HEK293T (cell line): ENCODE data around the gene ACAN.

Source experiments
- CTCF ChIA-PET: fragments of 350-600 bp; formaldehyde crosslinking; extraction: SDS; loops from one replicate; lab custom pipeline; 2021; ENCODE audit warnings: antibody characterized with exemption, inconsistent platforms; lab: Yijun Ruan, JAX
- POLR2A ChIA-PET: fragments of 350-600 bp; formaldehyde crosslinking; extraction: SDS; loops from one replicate; lab custom pipeline; 2020; ENCODE audit warnings: antibody characterized with exemption, inconsistent platforms; lab: Yijun Ruan, JAX
- DNase-seq: peaks from one replicate; pipeline ENCODE4 v3.0.0; 2012; ENCODE audit warnings: mixed read lengths; ENCODE audit errors: extremely low spot score
- ARNT ChIP-seq: fragments of 450-650 bp; IDR thresholded peaks from 2 replicates; pipeline ENCODE4 v1.6.1; 2017; ENCODE audit warnings: mild to moderate bottlenecking
- BHLHE40 ChIP-seq: fragments of 450-650 bp; IDR thresholded peaks from 2 replicates; pipeline ENCODE4 v1.6.1; 2016; ENCODE audit warnings: mild to moderate bottlenecking, moderate library complexity, borderline replicate concordance
- CTBP1 ChIP-seq: fragments of 450-650 bp; IDR thresholded peaks from 2 replicates; pipeline ENCODE4 v1.6.1; 2016; ENCODE audit warnings: borderline replicate concordance
- ELF4 ChIP-seq: fragments of 450-650 bp; IDR thresholded peaks from 2 replicates; pipeline ENCODE4 v1.6.1; 2017; ENCODE audit warnings: antibody characterized with exemption
- FOXA1 ChIP-seq: fragments of 450-650 bp; IDR thresholded peaks from 2 replicates; pipeline ENCODE4 v1.6.1; 2016; ENCODE audit warnings: mild to moderate bottlenecking
- FOXK2 ChIP-seq: fragments of 450-650 bp; IDR thresholded peaks from 2 replicates; pipeline ENCODE4 v1.6.1; 2016; ENCODE audit warnings: mild to moderate bottlenecking
- FOXM1 ChIP-seq: fragments of 450-650 bp; IDR thresholded peaks from 2 replicates; pipeline ENCODE4 v1.6.1; 2017; ENCODE audit warnings: mild to moderate bottlenecking, borderline replicate concordance
- HDGF ChIP-seq: fragments of 450-650 bp; IDR thresholded peaks from 2 replicates; pipeline ENCODE4 v1.6.1; 2017; ENCODE audit warnings: antibody characterized with exemption, borderline replicate concordance
- L3MBTL2 ChIP-seq: fragments of 450-650 bp; conservative IDR thresholded peaks from 2 replicates; pipeline ENCODE4 v1.6.1; 2016; ENCODE audit warnings: mild to moderate bottlenecking
- LEF1 ChIP-seq: fragments of 450-650 bp; IDR thresholded peaks from 2 replicates; pipeline ENCODE4 v1.6.1; 2017; ENCODE audit warnings: mild to moderate bottlenecking, borderline replicate concordance
- PKNOX1 ChIP-seq: fragments of 450-650 bp; IDR thresholded peaks from 2 replicates; pipeline ENCODE4 v1.6.1; 2016
- SP1 ChIP-seq: fragments of 450-650 bp; IDR thresholded peaks from 2 replicates; pipeline ENCODE4 v1.6.1; 2017
- SUZ12 ChIP-seq: fragments of 450-650 bp; IDR thresholded peaks from 2 replicates; pipeline ENCODE4 v1.6.1; 2016; ENCODE audit warnings: mild to moderate bottlenecking
- TARDBP ChIP-seq: fragments of 450-650 bp; IDR thresholded peaks from 2 replicates; pipeline ENCODE4 v1.6.1; 2016
- ZNF384 ChIP-seq: fragments of 450-650 bp; IDR thresholded peaks from 2 replicates; pipeline ENCODE4 v1.6.1; 2016

ACAN gene

DNA sequence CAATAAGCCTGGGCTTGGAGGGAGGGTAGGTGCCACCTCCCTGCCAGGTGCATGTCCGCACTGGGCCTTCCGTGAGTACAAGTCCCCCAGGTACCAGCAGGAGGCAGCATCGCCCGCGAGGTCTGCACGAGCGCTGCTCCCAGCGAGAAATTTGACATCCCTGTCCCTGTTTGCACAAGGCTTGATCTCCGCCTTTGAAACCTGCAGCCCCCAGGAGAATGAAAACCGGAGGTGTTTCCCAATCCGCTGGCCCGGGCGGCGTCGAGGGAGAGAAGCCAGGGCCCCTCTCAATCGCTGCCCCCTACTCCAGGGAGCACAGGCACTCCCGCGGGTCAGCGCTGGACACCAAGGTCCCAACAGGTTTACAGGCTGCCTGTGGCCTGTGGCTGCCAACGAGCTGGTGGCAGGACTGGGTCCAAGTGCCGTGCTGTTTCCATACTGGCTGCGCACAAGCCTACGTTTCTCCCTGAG, 91.1 kb downstream of the ACAN start:
- DNase-seq, result peak; percentile 87
- peak; percentile 71; the same call in 1 of the 2 replicates for TF ChIP-seq L3MBTL2
- TF ChIP-seq ZNF384, result no peak
- ChIA-PET CTCF (interaction anchor here (2.0 to 2.1 kb wide), 2 partner anchors 11 to 16 kb away, joined by 6 to 10 read pairs; no protein-coding TSS in a partner anchor), POLR2A (no interaction called here)

DNA sequence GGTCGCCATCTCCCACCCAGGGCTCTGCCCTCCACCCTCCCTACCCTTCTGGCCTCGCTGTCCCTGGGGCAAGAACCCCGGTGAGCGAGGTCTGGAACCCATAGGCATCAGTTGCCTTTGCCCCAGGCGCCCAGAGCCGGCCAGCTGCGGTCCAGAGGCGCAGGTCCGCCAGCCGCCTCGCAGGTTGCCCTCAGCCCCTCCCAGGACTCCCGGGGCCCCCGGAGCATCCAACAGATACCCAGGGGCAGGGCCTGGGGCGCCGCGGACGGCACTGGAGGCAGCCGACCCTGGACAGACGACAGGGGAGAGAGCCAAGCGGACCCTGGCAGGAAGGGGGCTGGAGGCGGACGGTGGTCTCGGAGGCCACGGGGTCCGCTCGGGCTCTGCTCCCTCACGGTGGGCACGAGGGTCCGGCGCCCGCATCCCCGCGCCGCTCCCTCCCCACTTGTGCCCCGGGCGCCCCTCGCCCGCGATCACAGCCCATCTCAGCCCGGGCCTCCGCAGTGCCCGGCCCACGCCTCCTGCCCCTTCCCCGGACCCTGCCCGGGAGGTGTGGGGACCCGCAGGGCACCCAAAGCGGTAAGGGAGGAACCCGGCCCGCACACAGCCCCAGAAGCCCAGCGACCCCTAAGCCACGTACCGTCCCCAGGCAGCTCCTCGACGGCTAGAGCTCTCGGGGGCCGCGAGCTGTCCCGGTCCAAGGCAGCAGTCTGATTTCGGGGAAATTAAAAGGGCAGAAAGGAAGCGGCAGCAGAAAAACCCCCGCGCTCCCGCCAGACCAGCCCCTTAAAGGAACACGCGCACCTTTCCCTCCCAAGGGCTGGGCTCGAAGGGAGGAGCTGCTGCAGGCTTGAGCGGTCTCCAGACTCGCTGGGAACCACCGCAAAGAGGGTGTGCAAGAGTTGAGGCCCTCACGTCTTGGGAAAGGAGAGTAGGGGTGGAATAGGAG, 91.9 kb downstream of the ACAN start, which contains the start of gene HAPLN3:
TSS of gene HAPLN3 (minus strand) at position 726 of the 949 bp plus-strand sequence. CDS start 8,246 bp downstream, outside the sequence.
- peak; percentile 67 for DNase-seq
- POLR2A ChIA-PET, result interaction anchor here (1.9 kb wide), 1 partner anchor 17 kb away, joined by 9 read pairs; no protein-coding TSS in a partner anchor
- CTCF ChIA-PET, result interaction anchor here (0.5 to 2.1 kb wide), 3 partner anchors 10 to 21 kb away, joined by 3 to 10 read pairs (median 6); no protein-coding TSS in a partner anchor

GRCh38 chr15:88896333-88897033, 93.2 kb downstream of the ACAN start:
- DNase-seq, result no peak
- TF ChIP-seq PKNOX1 (no peak), FOXM1 (no peak), BHLHE40 (no peak), FOXA1 (no peak)
- POLR2A ChIA-PET, result interaction anchor here (1.9 kb wide), 1 partner anchor 15 kb away, joined by 9 read pairs; no protein-coding TSS in a partner anchor
- CTCF ChIA-PET, result interaction anchor here (2.1 kb wide), 1 partner anchor 9 kb away, joined by 10 read pairs; no protein-coding TSS in a partner anchor

More for the DNA sequence above, 91.9 kb downstream of the ACAN start, which contains the start of gene HAPLN3:
- no peak for TF ChIP-seq TARDBP
- peak; percentile 75 for TF ChIP-seq L3MBTL2

DNA sequence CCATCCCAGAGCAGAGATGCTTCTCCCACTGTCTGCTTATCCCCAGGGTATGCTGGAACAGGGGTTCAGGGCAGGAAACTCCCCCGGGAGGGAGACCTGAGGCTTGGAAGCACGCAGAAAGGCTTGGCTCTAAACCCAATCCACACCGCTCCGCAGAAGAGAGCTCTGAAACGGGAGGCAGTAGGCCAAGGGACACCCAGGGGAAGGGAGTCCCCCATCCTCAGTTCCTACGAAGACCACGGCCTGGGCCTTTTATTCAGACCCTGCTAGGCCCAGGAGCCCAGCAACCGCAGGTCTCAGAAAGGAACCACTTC, 93.9 kb downstream of the ACAN start:
- CTCF ChIA-PET, result interaction anchor here (0.6 to 1.5 kb wide), 3 partner anchors 13 to 125 kb away, joined by 3 to 6 read pairs (median 4); no protein-coding TSS in a partner anchor
- no peak for TF ChIP-seq CTBP1
- no peak for TF ChIP-seq LEF1
- no peak for TF ChIP-seq SP1
- TF ChIP-seq FOXK2, result no peak
- no peak for TF ChIP-seq PKNOX1
- TF ChIP-seq ZNF384, result no peak
- no peak for TF ChIP-seq ARNT
- no peak for TF ChIP-seq FOXA1
- no peak for TF ChIP-seq ELF4
- no peak for TF ChIP-seq L3MBTL2
- no peak for TF ChIP-seq TARDBP
- TF ChIP-seq SUZ12, result no peak
- POLR2A ChIA-PET, result interaction anchor here (1.9 kb wide), 1 partner anchor 15 kb away, joined by 9 read pairs; no protein-coding TSS in a partner anchor
- no peak for DNase-seq

GRCh38 chr15:88897456-88898194, 94.4 kb downstream of the ACAN start:
- POLR2A ChIA-PET, result interaction anchor here (0.8 to 1.9 kb wide), 2 partner anchors 10 to 14 kb away, joined by 3 to 9 read pairs; no protein-coding TSS in a partner anchor
- no peak for TF ChIP-seq LEF1
- no peak for TF ChIP-seq ARNT
- no peak for TF ChIP-seq SUZ12
- no peak for TF ChIP-seq FOXM1
- no peak for TF ChIP-seq FOXA1
- no peak for TF ChIP-seq FOXK2
- TF ChIP-seq L3MBTL2, result no peak
- no peak for TF ChIP-seq SP1
- CTCF ChIA-PET, result interaction anchor here (0.6 to 1.5 kb wide), 3 partner anchors 12 to 125 kb away, joined by 3 to 6 read pairs (median 4); no protein-coding TSS in a partner anchor
- peak; percentile 37 for DNase-seq

DNA sequence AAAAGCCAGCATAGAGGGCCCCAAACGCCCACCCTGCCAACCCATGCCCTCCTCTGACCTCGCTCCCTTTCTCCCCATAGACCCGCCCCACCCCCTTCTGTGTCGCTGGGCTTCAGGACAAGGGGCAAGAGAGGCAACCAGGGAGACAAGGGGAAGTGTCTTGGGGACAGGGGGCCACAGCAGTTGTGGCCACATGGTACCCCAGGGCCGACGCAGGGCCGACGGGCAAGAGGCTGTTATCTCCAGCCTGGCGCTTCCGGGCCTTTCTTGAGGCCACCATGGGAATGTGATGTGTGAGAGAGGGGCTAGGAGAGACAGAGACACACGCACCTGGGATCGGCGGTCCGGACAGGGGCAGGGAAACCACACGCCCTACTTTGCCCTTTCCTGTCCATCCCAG, 95.5 kb downstream of the ACAN start:
- ChIA-PET CTCF (interaction anchor here (0.6 to 1.5 kb wide), 2 partner anchors 13 to 124 kb away, joined by 3 to 6 read pairs; no protein-coding TSS in a partner anchor), POLR2A (interaction anchor here (0.8 kb wide), 1 partner anchor 9 kb away, joined by 3 read pairs; no protein-coding TSS in a partner anchor)
- no peak for DNase-seq
- TF ChIP-seq TARDBP (no peak), L3MBTL2 (no peak), ARNT (no peak), CTBP1 (no peak), FOXM1 (no peak)

- no peak for DNase-seq
- POLR2A ChIA-PET, result no interaction called here
- CTCF ChIA-PET, result no interaction called here
- TF ChIP-seq SP1 (no peak), ELF4 (no peak), LEF1 (no peak), ZNF384 (no peak), PKNOX1 (no peak), ARNT (no peak), L3MBTL2 (no peak), FOXM1 (no peak), HDGF (no peak), CTBP1 (no peak), FOXA1 (no peak), TARDBP (no peak)
These were observed 96.0 kb downstream of the ACAN start for GRCh38 chr15:88899251-88899650.
